IMR-90 (cell line): ENCODE measurements around the gene UBN2.

Experiments used
- CEBPB ChIP-seq: IDR thresholded peaks from 2 replicates; pipeline ENCODE4 v1.6.1; 2012; ENCODE audit warnings: low read depth, low read length, improper control_type of control experiment
- TF ChIP-seq, protein P1 (sequence below): conservative IDR thresholded peaks from 2 replicates; pipeline ENCODE4 v1.5.1; 2012; ENCODE audit warnings: mild to moderate bottlenecking, low read depth, low read length, improper control_type of control experiment

DNA sequence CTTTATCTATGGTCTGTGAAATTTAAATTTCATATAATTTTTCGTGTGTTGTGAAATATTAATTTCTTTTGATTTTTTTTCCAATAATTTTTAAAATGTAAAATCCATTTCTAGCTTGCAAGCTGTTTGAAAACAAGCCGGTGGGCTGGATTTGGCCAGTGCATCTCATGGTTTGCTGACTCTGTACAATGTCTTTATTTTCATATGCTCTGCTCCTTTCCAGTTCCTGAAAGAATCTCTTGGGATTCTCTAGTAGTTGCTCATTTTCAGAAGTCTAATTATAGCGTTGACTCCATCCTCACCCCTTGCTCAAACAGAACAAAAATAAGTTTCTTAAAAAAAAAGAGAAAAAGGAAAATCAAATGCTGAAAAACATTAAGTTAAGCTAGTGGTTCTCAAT lies 21.4 kb downstream of the UBN2 start:
- TF ChIP-seq CEBPB: no peak
- TF ChIP-seq, protein P1, sequence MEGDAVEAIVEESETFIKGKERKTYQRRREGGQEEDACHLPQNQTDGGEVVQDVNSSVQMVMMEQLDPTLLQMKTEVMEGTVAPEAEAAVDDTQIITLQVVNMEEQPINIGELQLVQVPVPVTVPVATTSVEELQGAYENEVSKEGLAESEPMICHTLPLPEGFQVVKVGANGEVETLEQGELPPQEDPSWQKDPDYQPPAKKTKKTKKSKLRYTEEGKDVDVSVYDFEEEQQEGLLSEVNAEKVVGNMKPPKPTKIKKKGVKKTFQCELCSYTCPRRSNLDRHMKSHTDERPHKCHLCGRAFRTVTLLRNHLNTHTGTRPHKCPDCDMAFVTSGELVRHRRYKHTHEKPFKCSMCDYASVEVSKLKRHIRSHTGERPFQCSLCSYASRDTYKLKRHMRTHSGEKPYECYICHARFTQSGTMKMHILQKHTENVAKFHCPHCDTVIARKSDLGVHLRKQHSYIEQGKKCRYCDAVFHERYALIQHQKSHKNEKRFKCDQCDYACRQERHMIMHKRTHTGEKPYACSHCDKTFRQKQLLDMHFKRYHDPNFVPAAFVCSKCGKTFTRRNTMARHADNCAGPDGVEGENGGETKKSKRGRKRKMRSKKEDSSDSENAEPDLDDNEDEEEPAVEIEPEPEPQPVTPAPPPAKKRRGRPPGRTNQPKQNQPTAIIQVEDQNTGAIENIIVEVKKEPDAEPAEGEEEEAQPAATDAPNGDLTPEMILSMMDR: no peak
